Prostate gland (tissue), 2 donors: ENCODE results near the gene RRP7A.

ENCODE experiments used
- CTCF ChIP-seq, 4 experiments: fragments of 200-600 bp in 2 of 4; fragments of 450-650 bp in 2 of 4; sonication (generic) in 2 of 4; IDR thresholded peaks; 1 replicate in 3 of 4; 2 replicates in 1 of 4; pipeline ENCODE4 v1.5.1; 2016 to 2019; ENCODE audit warnings: antibody characterized with exemption in 4 of 4, mild to moderate bottlenecking in 2 of 4, moderate library complexity in 2 of 4
- POLR2A ChIP-seq: fragments of 450-650 bp; IDR thresholded peaks from one replicate; pipeline ENCODE4 v1.6.1; 2016; ENCODE audit warnings: antibody characterized with exemption, mild to moderate bottlenecking
- POLR2AphosphoS5 ChIP-seq: sonication (generic); formaldehyde crosslinking; IDR thresholded peaks from one replicate; pipeline ENCODE4 v1.6.1; 2017; ENCODE audit warnings: antibody characterized with exemption

- TF ChIP-seq CTCF (IDR thresholded peaks at IDR 0.05) (no peak), POLR2AphosphoS5 (no peak), POLR2A (no peak)
Measured at GRCh38 chr22:42548597-42549330, 29.2 kb upstream of the RRP7A start.
